Measurements from ENCODE around the gene FMO2. TPM values are rescaled to one million over a fixed set of nuclear protein-coding genes. Genes with fewer than 3 reads are reported as not detected.

The FMO2 gene, protein sequence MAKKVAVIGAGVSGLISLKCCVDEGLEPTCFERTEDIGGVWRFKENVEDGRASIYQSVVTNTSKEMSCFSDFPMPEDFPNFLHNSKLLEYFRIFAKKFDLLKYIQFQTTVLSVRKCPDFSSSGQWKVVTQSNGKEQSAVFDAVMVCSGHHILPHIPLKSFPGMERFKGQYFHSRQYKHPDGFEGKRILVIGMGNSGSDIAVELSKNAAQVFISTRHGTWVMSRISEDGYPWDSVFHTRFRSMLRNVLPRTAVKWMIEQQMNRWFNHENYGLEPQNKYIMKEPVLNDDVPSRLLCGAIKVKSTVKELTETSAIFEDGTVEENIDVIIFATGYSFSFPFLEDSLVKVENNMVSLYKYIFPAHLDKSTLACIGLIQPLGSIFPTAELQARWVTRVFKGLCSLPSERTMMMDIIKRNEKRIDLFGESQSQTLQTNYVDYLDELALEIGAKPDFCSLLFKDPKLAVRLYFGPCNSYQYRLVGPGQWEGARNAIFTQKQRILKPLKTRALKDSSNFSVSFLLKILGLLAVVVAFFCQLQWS
- 3.0 and 26.7 TPM in 2 replicates for total RNA-seq

GRCh38 chr1:171185091-171185490, at the start of gene FMO2:
FMO2 (plus strand) TSS chr1:171185300; CDS start chr1:171185714, 414 bp downstream.

GRCh38 chr1:171248302-171248701, 63.2 kb downstream of the FMO2 start, which contains the start of gene FMO1:
FMO1 (plus strand) TSS chr1:171248494; CDS start chr1:171258088, 9,594 bp downstream.

Other genes starting within 250 kb of the FMO2 start
- gene MROH9, start 249.8 kb upstream of the FMO2 start, total RNA-seq = not detected in 2 replicates
- 1.2 and 3.3 TPM in 2 replicates for gene FMO3, start 94.4 kb upstream of the FMO2 start, total RNA-seq
- 4.4 and 25.3 TPM in 2 replicates for gene FMO1, start 63.2 kb downstream of the FMO2 start, total RNA-seq
- 5.3 and 7.4 TPM in 2 replicates for gene FMO4, start 128.9 kb downstream of the FMO2 start, total RNA-seq